GM21381 (cell line): Measurements from ENCODE around the gene RYR1.

Experiments
- ATAC-seq: cut with Tn5 transposase; IDR thresholded peaks from one replicate; pipeline ENCODE4 v1.9.1; 2021; ENCODE audit warnings: mild to moderate bottlenecking, moderate library complexity; ENCODE audit not compliant: unreplicated experiment

The RYR1 gene

GRCh38 chr19:38433268-38433733 is at the start of gene RYR1:
RYR1 (plus strand) TSS chr19:38433691; CDS start chr19:38433830, 139 bp downstream.
- no peak for ATAC-seq

- no peak for ATAC-seq
Observed at GRCh38 chr19:38383743-38384142, 49.7 kb upstream of the RYR1 start.

- ATAC-seq, result no peak
Observed at GRCh38 chr19:38384209-38385027, 49.1 kb upstream of the RYR1 start.

GRCh38 chr19:38385057-38385803 is 48.3 kb upstream of the RYR1 start:
- ATAC-seq, result no peak

GRCh38 chr19:38385804-38386257 is 47.7 kb upstream of the RYR1 start:
- ATAC-seq, result no peak

- ATAC-seq, result no peak
Observed at GRCh38 chr19:38386300-38386970, 47.1 kb upstream of the RYR1 start.

- no peak for ATAC-seq
Observed at GRCh38 chr19:38386971-38387549, 46.4 kb upstream of the RYR1 start.

GRCh38 chr19:38387550-38388348 is 45.7 kb upstream of the RYR1 start, which contains the start of gene GGN:
GGN (minus strand) TSS chr19:38388034; CDS start chr19:38387261, 773 bp downstream.
- ATAC-seq, result no peak

GRCh38 chr19:38388349-38389100 is 45.0 kb upstream of the RYR1 start, which contains the start of gene SPRED3:
SPRED3 (plus strand) TSS chr19:38388697; CDS start chr19:38390303, 1,606 bp downstream.
- ATAC-seq, result no peak

- ATAC-seq, result no peak
Observed at GRCh38 chr19:38389101-38389925, 44.2 kb upstream of the RYR1 start.

- no peak for ATAC-seq
Observed at GRCh38 chr19:38389957-38390924, 43.2 kb upstream of the RYR1 start.

- no peak for ATAC-seq
Observed at GRCh38 chr19:38391911-38392464, 41.5 kb upstream of the RYR1 start.

- no peak for ATAC-seq
Observed at GRCh38 chr19:38392707-38393308, 40.7 kb upstream of the RYR1 start.

- ATAC-seq, result no peak
Observed at GRCh38 chr19:38394488-38394887, 39.0 kb upstream of the RYR1 start.

GRCh38 chr19:38395381-38396114 is 37.9 kb upstream of the RYR1 start:
- ATAC-seq, result no peak

- no peak for ATAC-seq
Observed at GRCh38 chr19:38399081-38399480, 34.4 kb upstream of the RYR1 start.
